C4-2B (cell line): ENCODE data around the gene RSRP1.

Experiments used
- CTCF ChIP-seq: fragments of 450-650 bp; conservative IDR thresholded peaks from 2 replicates; pipeline ENCODE4 v1.5.1; 2017; ENCODE audit warnings: mild to moderate bottlenecking
- ZFX ChIP-seq: fragments of 450-650 bp; IDR thresholded peaks from 2 replicates; pipeline ENCODE4 v1.6.1; 2017

GRCh38 chr1:25255706-25256577 lies 8.7 kb upstream of the RSRP1 start:
- TF ChIP-seq CTCF = no peak
- TF ChIP-seq ZFX = no peak
